GM10266 (cell line): ENCODE measurements around the gene RPAP3.

Experiments used
- DNase-seq: peaks from one replicate; pipeline ENCODE4 v3.0.0; 2012; ENCODE audit errors: extremely low spot score
- CTCF ChIP-seq: IDR thresholded peaks from 2 replicates; pipeline ENCODE4 v1.5.1; 2012; ENCODE audit warnings: mild to moderate bottlenecking, low read depth; ENCODE audit not compliant: control insufficient read depth, insufficient read depth; ENCODE audit errors: missing control alignments

RPAP3 gene

DNA sequence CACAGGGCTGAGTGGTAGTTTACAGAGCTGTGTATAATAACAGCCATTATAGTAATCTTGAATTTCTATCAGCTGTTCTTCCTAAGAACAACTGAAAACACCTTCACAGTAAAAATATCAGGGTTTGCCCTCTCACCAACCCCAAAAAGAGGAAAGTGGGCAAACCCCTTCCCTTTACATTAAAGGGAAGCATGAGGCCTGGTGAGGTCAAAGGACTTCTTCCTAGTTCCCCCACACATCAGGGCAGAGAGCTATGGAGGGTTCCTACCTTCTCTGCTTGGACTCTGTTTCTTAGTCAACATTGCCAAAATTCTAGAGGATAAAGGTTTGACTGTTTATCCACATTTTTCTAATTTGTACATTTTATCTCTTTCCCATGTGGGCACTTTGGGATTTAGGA, 4.4 kb upstream of the RPAP3 start:
- DNase-seq = no peak
- TF ChIP-seq CTCF = no peak

DNA sequence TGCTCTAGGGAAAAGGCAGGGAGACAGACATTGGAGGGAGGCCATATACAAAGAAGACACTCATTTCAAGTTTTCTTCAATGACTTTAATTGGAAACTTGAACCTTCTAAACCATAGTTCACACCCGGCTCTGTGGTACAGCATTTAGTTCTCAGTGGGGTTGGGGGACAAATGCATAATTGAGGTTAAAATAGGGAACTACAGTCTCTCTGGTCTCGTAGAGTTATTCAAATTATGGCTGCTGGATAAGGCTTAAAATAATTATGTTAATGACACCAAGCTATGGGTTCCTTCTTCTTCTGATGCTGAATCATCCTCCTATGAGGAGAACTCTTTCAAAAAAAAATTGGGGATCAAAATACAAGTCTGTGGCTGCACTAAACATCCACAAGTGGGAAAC, 3.8 kb upstream of the RPAP3 start:
- DNase-seq = no peak
- TF ChIP-seq CTCF = no peak

DNA sequence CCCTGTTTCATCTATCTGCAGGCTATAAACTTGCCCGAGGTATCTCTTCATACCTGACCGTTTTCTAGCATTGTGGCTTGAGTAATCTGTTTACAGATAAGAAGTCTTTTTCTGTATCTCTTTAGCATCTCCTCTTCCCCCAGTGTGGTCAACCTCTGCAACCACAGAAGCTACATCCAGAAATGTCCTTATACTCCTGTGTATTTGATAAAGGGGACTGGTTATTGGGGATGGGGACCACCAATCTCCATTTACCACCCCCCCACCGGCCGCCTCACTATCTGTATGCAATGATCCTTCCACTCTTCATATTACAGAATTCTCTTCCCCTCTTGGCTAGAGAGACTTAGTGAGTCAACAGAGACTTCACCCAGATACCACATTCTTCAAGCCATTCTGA, 3.4 kb upstream of the RPAP3 start:
- DNase-seq = no peak
- no peak for TF ChIP-seq CTCF

GRCh38 chr12:47707905-47708543, 2.2 kb upstream of the RPAP3 start:
- TF ChIP-seq CTCF = no peak
- no peak for DNase-seq

DNA sequence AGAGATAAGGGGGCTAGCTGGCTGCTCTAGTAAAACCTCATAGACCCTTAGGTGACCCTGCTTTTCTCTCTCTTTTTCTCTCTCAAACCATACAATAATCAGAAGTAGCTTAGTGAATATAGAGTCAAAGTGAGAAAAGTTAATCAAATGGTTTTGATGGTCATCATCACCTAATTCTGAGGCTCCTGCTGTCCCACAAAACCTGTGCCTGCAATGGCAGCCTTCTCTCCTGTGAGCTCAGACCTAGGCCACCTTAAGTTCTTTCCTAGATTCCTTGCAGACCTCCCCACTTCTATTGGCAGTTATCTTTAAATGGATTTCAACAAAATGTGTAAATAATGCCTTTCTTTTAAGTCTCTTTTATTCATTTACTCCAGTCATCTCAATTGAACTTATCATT, 1.5 kb upstream of the RPAP3 start:
- TF ChIP-seq CTCF = no peak
- DNase-seq = no peak

- DNase-seq = no peak
- TF ChIP-seq CTCF = no peak
Observed at GRCh38 chr12:47705229-47705565, 633 bp downstream of the RPAP3 start.

- TF ChIP-seq CTCF = no peak
Observed at GRCh38 chr12:47704719-47705118, 1.1 kb downstream of the RPAP3 start.

More at GRCh38 chr12:47704719-47705118, 1.1 kb downstream of the RPAP3 start:
- DNase-seq = no peak
